OCI-LY3 (cell line): ENCODE measurements around the gene KRTAP12-1.

Source experiments
- EZH2phosphoT487 ChIP-seq: fragments of 200-600 bp; shearing (Covaris generic); IDR thresholded peaks from 2 replicates; pipeline ENCODE4 v1.6.1; 2018; ENCODE audit warnings: antibody characterized with exemption, mixed run types, low read depth
- TF ChIP-seq, protein P1 (sequence below): fragments of 200-600, 300-600 bp; sonication (generic); IDR thresholded peaks from 2 replicates; pipeline ENCODE4 v1.5.1; 2014; ENCODE audit warnings: antibody characterized with exemption, low read length, low read depth

- TF ChIP-seq, protein P1, sequence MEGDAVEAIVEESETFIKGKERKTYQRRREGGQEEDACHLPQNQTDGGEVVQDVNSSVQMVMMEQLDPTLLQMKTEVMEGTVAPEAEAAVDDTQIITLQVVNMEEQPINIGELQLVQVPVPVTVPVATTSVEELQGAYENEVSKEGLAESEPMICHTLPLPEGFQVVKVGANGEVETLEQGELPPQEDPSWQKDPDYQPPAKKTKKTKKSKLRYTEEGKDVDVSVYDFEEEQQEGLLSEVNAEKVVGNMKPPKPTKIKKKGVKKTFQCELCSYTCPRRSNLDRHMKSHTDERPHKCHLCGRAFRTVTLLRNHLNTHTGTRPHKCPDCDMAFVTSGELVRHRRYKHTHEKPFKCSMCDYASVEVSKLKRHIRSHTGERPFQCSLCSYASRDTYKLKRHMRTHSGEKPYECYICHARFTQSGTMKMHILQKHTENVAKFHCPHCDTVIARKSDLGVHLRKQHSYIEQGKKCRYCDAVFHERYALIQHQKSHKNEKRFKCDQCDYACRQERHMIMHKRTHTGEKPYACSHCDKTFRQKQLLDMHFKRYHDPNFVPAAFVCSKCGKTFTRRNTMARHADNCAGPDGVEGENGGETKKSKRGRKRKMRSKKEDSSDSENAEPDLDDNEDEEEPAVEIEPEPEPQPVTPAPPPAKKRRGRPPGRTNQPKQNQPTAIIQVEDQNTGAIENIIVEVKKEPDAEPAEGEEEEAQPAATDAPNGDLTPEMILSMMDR, result no peak
- no peak for TF ChIP-seq EZH2phosphoT487
Measured at GRCh38 chr21:44637018-44637850, 44.7 kb downstream of the KRTAP12-1 start, which contains the start of gene KRTAP10-10.
